Natural killer cell (primary cell): ENCODE data around the gene GLYR1. TPM values are rescaled to one million over a fixed set of nuclear protein-coding genes. Genes with fewer than 3 reads are reported as not detected.

Experiments
- ATAC-seq, 3 donors: fragments of 150-1000 bp in 2 of 3; fragments of 200-7000 bp in 1 of 3; cut with Tn5 transposase; 1 replicate in 1 of 3; 2 replicates in 2 of 3; pipeline ENCODE4 v1.10.0; 2021; ENCODE audit warnings: mild to moderate bottlenecking in 2 of 3, moderate library complexity in 2 of 3
- DNase-seq, 2 donors: peaks; one replicate each; pipeline versions ENCODE4 v3.0.0 to v3.0.0-alpha.2; 2013 to 2021; ENCODE audit warnings: mixed read lengths in 1 of 2
- H3K27ac ChIP-seq: one replicate; pipeline ENCODE4 v1.5.1; 2013; ENCODE audit warnings: mild to moderate bottlenecking, low read length
- H3K27me3 ChIP-seq: one replicate; pipeline ENCODE4 v1.6.1; 2013; ENCODE audit warnings: low read length; ENCODE audit not compliant: control insufficient read depth, insufficient read depth
- H3K36me3 ChIP-seq: one replicate; pipeline ENCODE4 v1.6.1; 2013; ENCODE audit warnings: low read length; ENCODE audit not compliant: control insufficient read depth, insufficient read depth
- H3K4me1 ChIP-seq: one replicate; pipeline ENCODE4 v1.6.1; 2013; ENCODE audit warnings: low read length; ENCODE audit not compliant: control insufficient read depth, insufficient read depth
- H3K4me3 ChIP-seq: one replicate; pipeline ENCODE4 v1.5.1; 2013; ENCODE audit warnings: low read length
- H3K9me3 ChIP-seq: one replicate; pipeline ENCODE4 v1.6.1; 2013; ENCODE audit warnings: low read length; ENCODE audit not compliant: control insufficient read depth, insufficient read depth
- H3K27ac Mint-ChIP-seq, 2 donors: one replicate each; pipeline ENCODE4 v1.8.0; 2022; ENCODE audit warnings: mild to moderate bottlenecking in 2 of 2, mixed read lengths in 2 of 2, moderate library complexity in 1 of 2
- H3K27me3 Mint-ChIP-seq, 2 donors: one replicate each; pipeline ENCODE4 v1.8.0; 2022; ENCODE audit warnings: low read depth in 2 of 2, mixed read lengths in 2 of 2
- H3K36me3 Mint-ChIP-seq: one replicate; pipeline ENCODE4 v1.8.0; 2022; ENCODE audit warnings: mixed read lengths
- H3K4me1 Mint-ChIP-seq, 2 donors: one replicate each; pipeline ENCODE4 v1.8.0; 2022; ENCODE audit warnings: mixed read lengths in 2 of 2
- H3K4me3 Mint-ChIP-seq: one replicate; pipeline ENCODE4 v1.8.0; 2022; ENCODE audit warnings: mild to moderate bottlenecking, moderate library complexity, mixed read lengths
- H3K9me3 Mint-ChIP-seq, 2 donors: one replicate each; pipeline ENCODE4 v1.8.0; 2022; ENCODE audit warnings: mixed read lengths in 2 of 2
- CTCF ChIP-seq: fragments of 200-600 bp; IDR thresholded peaks from one replicate; pipeline ENCODE4 v1.8.0; 2022; ENCODE audit warnings: antibody characterized with exemption
- WGBS: methylation state at CpG from one replicate; pipeline ENCODE4 v1.1.7; 2013; ENCODE audit warnings: missing lambda C conversion rate; ENCODE audit not compliant: insufficient coverage; 5-methylcytosine and 5-hydroxymethylcytosine counted together
- intact Hi-C: fragments of 100-400 bp; cut with micrococcal nuclease; formaldehyde crosslinking; loops from one replicate; pipeline ENCODE4 v1.14.2; 2022
- total RNA-seq, 4 donors: library from RNA; stranded (reverse); fragments of 120-200 nt in 1 of 4; gene quantifications; one replicate each; pipeline versions ENCODE4 v1.2.3 to v1.2.4, GENCODE V29; 2013 to 2022

Gene GLYR1
- total RNA-seq, 3 donors from 2014 or later (not counting 1 experiment from before 2014, with no cell fraction given): 112 to 129 (median 125) TPM

- under 1% methylated on average over 27 of the region's 27 CpGs for WGBS
- no peak for ATAC-seq
- DNase-seq: peak in 1 of 2 donors; percentile 46
- no peaks in the 10 kb centered on the region for H3K27me3 ChIP-seq
- H3K9me3 Mint-ChIP-seq: no peaks in the 10 kb centered on the region
- peaks cover 22% of the 10 kb centered on the region for H3K36me3 ChIP-seq
- H3K4me1 ChIP-seq: peaks cover 24% of the 10 kb centered on the region
- no peaks in the 10 kb centered on the region for H3K27me3 Mint-ChIP-seq
- TF ChIP-seq CTCF: no peak
- no peaks in the 10 kb centered on the region for H3K9me3 ChIP-seq
- peak overlapping the region; percentile 96 for H3K27ac ChIP-seq
- intact Hi-C loops: loop anchor here (5.0 to 10.0 kb wide), 2 partner anchors 79 to 248 kb away; partner anchors contain the start of genes EEF2KMT and ZNF500
- peak overlapping the region; percentile 93 to 95 for H3K27ac Mint-ChIP-seq
- H3K4me3 ChIP-seq: peak overlapping the region; percentile 76
- peak overlapping the region; percentile 83 for H3K4me3 Mint-ChIP-seq
- H3K4me1 Mint-ChIP-seq: peaks cover 43% of the 10 kb centered on the region in 2 donors
- H3K36me3 Mint-ChIP-seq: no peaks in the 10 kb centered on the region
Observed at GRCh38 chr16:4846503-4846900, 586 bp downstream of the GLYR1 start.

GRCh38 chr16:4840984-4841383 is 6.1 kb downstream of the GLYR1 start:
- no peak for TF ChIP-seq CTCF
- 78% methylated on average over 5 of the region's 5 CpGs for WGBS
- no peaks in the 10 kb centered on the region for H3K27me3 ChIP-seq
- H3K9me3 Mint-ChIP-seq: no peaks in the 10 kb centered on the region
- no peaks in the 10 kb centered on the region for H3K9me3 ChIP-seq
- H3K4me3 Mint-ChIP-seq: no peak overlapping the region
- no peaks in the 10 kb centered on the region for H3K36me3 Mint-ChIP-seq
- no peaks in the 10 kb centered on the region for H3K27me3 Mint-ChIP-seq
- intact Hi-C loops: loop anchor here (10.0 kb wide), 1 partner anchor 254 kb away; the partner anchor contains the start of gene EEF2KMT
- no peak overlapping the region for H3K4me3 ChIP-seq
- peaks cover 17 to 20% of the 10 kb centered on the region in 2 donors for H3K4me1 Mint-ChIP-seq
- peaks cover 1% of the 10 kb centered on the region for H3K4me1 ChIP-seq
- no peak overlapping the region for H3K27ac ChIP-seq
- peaks cover 63% of the 10 kb centered on the region for H3K36me3 ChIP-seq
- ATAC-seq (no peak), DNase-seq (no peak)
- peak overlapping the region in 1 of 2 donors; percentile 41 for H3K27ac Mint-ChIP-seq

DNA sequence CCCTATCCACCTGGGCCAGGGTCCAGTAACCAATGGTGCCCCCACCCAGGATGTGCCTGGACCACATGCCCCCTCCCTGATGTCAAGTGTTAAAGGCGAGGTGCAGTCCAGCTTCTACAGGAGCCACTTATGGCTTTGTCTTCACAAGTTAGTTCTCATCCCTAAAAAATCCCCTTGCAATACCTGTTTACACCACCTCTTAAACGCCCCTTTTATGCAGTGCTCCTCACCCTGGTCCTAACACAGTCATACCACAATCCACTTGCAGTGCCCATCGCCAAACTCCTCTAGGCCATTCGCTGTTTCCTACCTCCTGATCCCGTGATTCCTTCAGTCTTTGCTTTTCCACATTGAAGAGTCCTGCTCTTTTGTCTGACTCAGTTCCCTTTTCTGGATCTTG is 7.1 kb downstream of the GLYR1 start:
- no peaks in the 10 kb centered on the region for H3K4me1 ChIP-seq
- Mint-ChIP-seq H3K27me3 (no peaks in the 10 kb centered on the region), H3K9me3 (no peaks in the 10 kb centered on the region), H3K4me3 (no peak overlapping the region), H3K36me3 (no peaks in the 10 kb centered on the region), H3K4me1 (peaks cover 9 to 12% of the 10 kb centered on the region in 2 donors), H3K27ac (peak overlapping the region in 1 of 2 donors; percentile 41)
- H3K4me3 ChIP-seq: no peak overlapping the region
- no peak overlapping the region for H3K27ac ChIP-seq
- ATAC-seq (no peak), DNase-seq (no peak)
- TF ChIP-seq CTCF: no peak
- 93% methylated on average over 5 of the region's 5 CpGs for WGBS
- no peaks in the 10 kb centered on the region for H3K9me3 ChIP-seq
- peaks cover 66% of the 10 kb centered on the region for H3K36me3 ChIP-seq
- H3K27me3 ChIP-seq: no peaks in the 10 kb centered on the region
- intact Hi-C loops: loop anchor here (10.0 kb wide), 1 partner anchor 255 kb away; the partner anchor contains the start of gene EEF2KMT
